B cell (primary cell): ENCODE results near the gene GLCE. TPM values are rescaled to one million over a fixed set of nuclear protein-coding genes. Genes with fewer than 3 reads are reported as not detected.

Experiments used
- ATAC-seq: fragments of 200-7000 bp; cut with Tn5 transposase; one replicate; pipeline ENCODE4 v1.10.0; 2021; ENCODE audit warnings: low read depth, mild to moderate bottlenecking, moderate number of reproducible peaks, moderate library complexity
- CTCF ChIA-PET: fragments of 350-600 bp; sonication (Branson Sonifier 250); formaldehyde crosslinking; loops from one replicate; lab custom pipeline; 2021; ENCODE audit warnings: antibody characterized with exemption, inconsistent platforms; lab: Charles Lee
- POLR2A ChIA-PET: fragments of 350-600 bp; sonication (Branson Sonifier 250); formaldehyde crosslinking; loops from one replicate; lab custom pipeline; 2021; ENCODE audit warnings: antibody characterized with exemption; lab: Charles Lee
- DNase-seq: peaks from one replicate; pipeline ENCODE4 v3.0.0; 2013
- H2AFZ ChIP-seq: 2 replicates; pipeline ENCODE4 v1.6.1; 2012; ENCODE audit warnings: mild to moderate bottlenecking, low read depth, low read length; ENCODE audit not compliant: insufficient read depth, poor library complexity, severe bottlenecking
- H3K27ac ChIP-seq, 2 donors: 1 replicate in 1 of 2; 2 replicates in 1 of 2; pipeline ENCODE4 v1.5.1; 2012 to 2013; ENCODE audit warnings: low read length in 2 of 2, mild to moderate bottlenecking in 2 of 2, moderate library complexity in 1 of 2
- H3K27me3 ChIP-seq, 4 experiments: fragments of 200-600 bp in 1 of 4; sonication (generic) in 1 of 4; replicated peaks in 1 of 4; 1 replicate in 2 of 4; 2 replicates in 2 of 4; pipeline versions ENCODE4 v1.6.1 to v1.7.0; 2013 to 2016; ENCODE audit warnings: low read length in 3 of 4, mild to moderate bottlenecking in 2 of 4, mixed read lengths in 1 of 4, moderate library complexity in 1 of 4; ENCODE audit not compliant: insufficient read depth in 4 of 4, control insufficient read depth in 3 of 4; ENCODE audit errors: control extremely low read depth in 1 of 4
- H3K36me3 ChIP-seq, 2 experiments: replicated peaks in 1 of 2; 1 replicate in 1 of 2; 2 replicates in 1 of 2; pipeline versions ENCODE4 v1.6.1 to v1.7.1; 2013; ENCODE audit warnings: low read length in 1 of 2; ENCODE audit not compliant: insufficient read depth in 2 of 2, control insufficient read depth in 1 of 2; ENCODE audit errors: control extremely low read depth in 1 of 2, extremely low read depth in 1 of 2
- H3K4me1 ChIP-seq, 2 donors: fragments of 200-600 bp in 1 of 2; sonication (generic) in 1 of 2; 1 replicate in 1 of 2; 2 replicates in 1 of 2; pipeline versions ENCODE4 v1.5.1 to v1.6.1; 2013 to 2017; ENCODE audit warnings: low read length in 2 of 2; ENCODE audit not compliant: control insufficient read depth in 2 of 2, insufficient read depth in 2 of 2
- H3K4me2 ChIP-seq: replicated peaks from 2 replicates; pipeline ENCODE3; 2012; ENCODE audit warnings: mild to moderate bottlenecking, low read depth, low read length; ENCODE audit not compliant: poor library complexity, severe bottlenecking
- H3K4me3 ChIP-seq, 5 experiments: fragments of 200-600 bp in 1 of 5; sonication (generic) in 1 of 5; 1 replicate in 3 of 5; 2 replicates in 2 of 5; pipeline versions ENCODE4 v1.5.1 to v1.7.0; 2011 to 2016; ENCODE audit warnings: low read length in 4 of 5, mild to moderate bottlenecking in 4 of 5, low read depth in 2 of 5, control low read depth in 1 of 5, moderate library complexity in 1 of 5; ENCODE audit not compliant: insufficient read depth in 1 of 5; ENCODE audit errors: control extremely low read depth in 1 of 5, extremely low read depth in 1 of 5
- H3K79me2 ChIP-seq: fragments of 200-600 bp; sonication (generic); one replicate; pipeline ENCODE4 v1.6.0; 2016; ENCODE audit warnings: low read length; ENCODE audit not compliant: control insufficient read depth, insufficient read depth
- H3K9ac ChIP-seq: fragments of 200-600 bp; sonication (generic); 2 replicates; pipeline ENCODE4 v1.6.1; 2017; ENCODE audit warnings: mild to moderate bottlenecking, low read length, moderate library complexity
- H3K9me3 ChIP-seq, 3 donors: one replicate each; pipeline versions ENCODE4 v1.6.1 to v1.7.1; 2013; ENCODE audit warnings: low read length in 2 of 3; ENCODE audit not compliant: control insufficient read depth in 2 of 3, insufficient read depth in 1 of 3; ENCODE audit errors: control extremely low read depth in 1 of 3
- H4K20me1 ChIP-seq: 2 replicates; pipeline ENCODE4 v1.6.0; 2012; ENCODE audit warnings: mild to moderate bottlenecking, low read length; ENCODE audit not compliant: insufficient read depth, control insufficient read depth, poor library complexity, severe bottlenecking
- H3K27ac Mint-ChIP-seq: one replicate; pipeline ENCODE4 v1.8.0; 2021; ENCODE audit warnings: mixed read lengths
- H3K27me3 Mint-ChIP-seq: one replicate; pipeline ENCODE4 v1.8.0; 2021; ENCODE audit warnings: mixed read lengths
- H3K4me1 Mint-ChIP-seq: one replicate; pipeline ENCODE4 v1.8.0; 2021; ENCODE audit warnings: mixed read lengths
- H3K4me3 Mint-ChIP-seq: one replicate; pipeline ENCODE4 v1.8.0; 2021; ENCODE audit warnings: mixed read lengths
- H3K9me3 Mint-ChIP-seq: one replicate; pipeline ENCODE4 v1.8.0; 2022; ENCODE audit warnings: mixed read lengths; ENCODE audit not compliant: insufficient read depth
- CTCF ChIP-seq: fragments of 200-600 bp; IDR thresholded peaks from one replicate; pipeline ENCODE4 v1.8.0; 2022; ENCODE audit warnings: antibody characterized with exemption, mild to moderate bottlenecking
- EZH2 ChIP-seq: IDR thresholded peaks from 2 replicates; pipeline ENCODE4 v1.6.1; 2012; ENCODE audit warnings: borderline replicate concordance, low read depth, mild to moderate bottlenecking, moderate library complexity, low read length; ENCODE audit not compliant: insufficient read depth, poor library complexity, severe bottlenecking
- WGBS: methylation state at CpG from one replicate; pipeline ENCODE4 v1.1.5; 2013; ENCODE audit warnings: missing lambda C conversion rate; ENCODE audit not compliant: insufficient coverage; 5-methylcytosine and 5-hydroxymethylcytosine counted together
- intact Hi-C: fragments of 100-400 bp; cut with micrococcal nuclease; formaldehyde crosslinking; loops from one replicate; pipeline ENCODE4 v1.10.0; 2022
- polyA plus RNA-seq: library from polyadenylated mRNA; depleted of rRNA; stranded (reverse); fragments of >200 nt; gene quantifications from 2 replicates; pipeline ENCODE4 v1.2.3, GENCODE V29; 2012
- total RNA-seq, 2 donors: library from RNA; stranded (reverse); fragments of 120-200 nt in 1 of 2; gene quantifications; 1 replicate in 1 of 2; 2 replicates in 1 of 2; pipeline versions ENCODE4 v1.2.3 to v1.2.4, GENCODE V29; 2013 to 2022

The GLCE gene
- total and polyA plus RNA-seq, 2 donors (not counting 1 experiment from before 2014, with no cell fraction given) = 3.0 to 5.3 TPM

GRCh38 chr15:69303337-69304181 lies 143.1 kb downstream of the GLCE start:
- H4K20me1 ChIP-seq = no peaks in the 10 kb centered on the region
- 82% methylated on average over 6 of the region's 6 CpGs for WGBS
- peaks cover 0 to 23% (median 10%) of the 10 kb centered on the region in 4 experiments for H3K27me3 ChIP-seq
- no peaks in the 10 kb centered on the region for H3K9me3 ChIP-seq
- no peak overlapping the region for H3K9ac ChIP-seq
- intact Hi-C loops = no loop called here
- H3K9me3 Mint-ChIP-seq = no peaks in the 10 kb centered on the region
- H3K4me1 ChIP-seq = peaks cover 4 to 5% of the 10 kb centered on the region in 2 donors
- H3K36me3 ChIP-seq = no peaks in the 10 kb centered on the region
- no peaks in the 10 kb centered on the region for H3K4me1 Mint-ChIP-seq
- no peak overlapping the region for H2AFZ ChIP-seq
- ChIA-PET POLR2A (no interaction called here), CTCF (no interaction called here)
- H3K4me3 ChIP-seq = no peak overlapping the region
- H3K4me2 ChIP-seq = no peak overlapping the region
- H3K27me3 Mint-ChIP-seq = peaks cover 47% of the 10 kb centered on the region
- no peak overlapping the region for H3K4me3 Mint-ChIP-seq
- DNase-seq (no peak), ATAC-seq (no peak)
- H3K79me2 ChIP-seq = no peaks in the 10 kb centered on the region
- no peak overlapping the region for H3K27ac ChIP-seq
- TF ChIP-seq CTCF (no peak), EZH2 (no peak)
- H3K27ac Mint-ChIP-seq = no peak overlapping the region

GRCh38 chr15:69304182-69304545 lies 143.7 kb downstream of the GLCE start:
- no peaks in the 10 kb centered on the region for H3K36me3 ChIP-seq
- H3K9me3 ChIP-seq = no peaks in the 10 kb centered on the region
- no peak overlapping the region for H3K4me3 ChIP-seq
- Mint-ChIP-seq H3K9me3 (no peaks in the 10 kb centered on the region), H3K4me3 (no peak overlapping the region), H3K4me1 (no peaks in the 10 kb centered on the region), H3K27ac (no peak overlapping the region), H3K27me3 (peaks cover 53% of the 10 kb centered on the region)
- no peak overlapping the region for H3K9ac ChIP-seq
- ATAC-seq (no peak), DNase-seq (no peak)
- intact Hi-C loops = no loop called here
- peaks cover 3 to 5% of the 10 kb centered on the region in 2 donors for H3K4me1 ChIP-seq
- CTCF ChIA-PET = no interaction called here
- no peaks in the 10 kb centered on the region for H3K79me2 ChIP-seq
- H3K27ac ChIP-seq = no peak overlapping the region
- no peak for TF ChIP-seq EZH2
- no peak for TF ChIP-seq CTCF
- H4K20me1 ChIP-seq = no peaks in the 10 kb centered on the region
- H3K27me3 ChIP-seq = peaks cover 0 to 23% (median 10%) of the 10 kb centered on the region in 4 experiments
- no peak overlapping the region for H3K4me2 ChIP-seq
- H2AFZ ChIP-seq = no peak overlapping the region
- POLR2A ChIA-PET = no interaction called here
- WGBS = 78% methylated on average over 5 of the region's 5 CpGs
